ENCODE data around the gene GGT5.
"Not testable (repeated sequence)": the region's sequence is repeated elsewhere in the genome, so short reads cannot be mapped to it uniquely, and the experiment has no call there.

GGT5 gene

DNA sequence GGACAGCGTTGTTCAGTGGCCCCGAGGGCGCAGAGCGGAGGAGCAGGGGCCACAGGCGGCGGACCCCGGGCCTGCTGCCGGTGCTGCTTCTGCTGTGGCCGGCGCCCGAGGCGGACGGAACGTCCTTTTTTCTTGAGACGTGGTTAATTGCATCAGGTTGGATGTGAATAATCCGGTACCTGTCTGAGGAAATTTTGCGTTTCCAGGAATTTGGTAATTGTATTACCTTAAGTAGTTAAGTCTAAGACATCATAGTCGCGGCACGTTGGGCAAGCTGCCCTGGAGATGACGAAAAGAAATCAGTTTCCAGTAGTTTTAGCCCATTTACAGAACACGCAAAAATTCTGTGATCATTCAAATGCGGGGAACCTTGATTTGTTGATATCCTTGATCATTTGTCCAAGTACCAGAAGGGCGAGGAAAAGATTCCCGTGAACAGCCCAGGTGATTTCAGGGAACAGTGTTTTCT lies 26.5 kb upstream of the GGT5 start:
- no peak for ATAC-seq
- H3K4me1 Mint-ChIP-seq, result peaks cover 40% of the 10 kb centered on the region
- DNase-seq, result no peak

GRCh38 chr22:24270556-24271385 lies 25.9 kb upstream of the GGT5 start, which contains the start of gene SPECC1L:
Gene SPECC1L, plus strand, starts transcription at chr22:24270831. Its CDS starts 31,401 bp downstream, at chr22:24302232.
- H3K36me3 Mint-ChIP-seq (ENCODE audit: low read depth), result peaks cover 7% of the 10 kb centered on the region
- no peaks in the 10 kb centered on the region for H3K9me3 Mint-ChIP-seq
- peak; percentile 90 for ATAC-seq
- H3K4me1 Mint-ChIP-seq, result peaks cover 40% of the 10 kb centered on the region
- no peaks in the 10 kb centered on the region for H3K27me3 Mint-ChIP-seq
- H3K27ac Mint-ChIP-seq, result peak within 1 kb of the TSS; percentile 88
- H3K4me3 Mint-ChIP-seq, result peak within 1 kb of the TSS; percentile 87
- DNase-seq, result peak; percentile 94

More for the DNA sequence above, 26.5 kb upstream of the GGT5 start:
- Mint-ChIP-seq H3K9me3 (no peaks in the 10 kb centered on the region), H3K27ac (peak overlapping the region; percentile 88), H3K36me3 (ENCODE audit: low read depth) (peaks cover 7% of the 10 kb centered on the region), H3K4me3 (peak overlapping the region; percentile 87), H3K27me3 (no peaks in the 10 kb centered on the region)

DNA sequence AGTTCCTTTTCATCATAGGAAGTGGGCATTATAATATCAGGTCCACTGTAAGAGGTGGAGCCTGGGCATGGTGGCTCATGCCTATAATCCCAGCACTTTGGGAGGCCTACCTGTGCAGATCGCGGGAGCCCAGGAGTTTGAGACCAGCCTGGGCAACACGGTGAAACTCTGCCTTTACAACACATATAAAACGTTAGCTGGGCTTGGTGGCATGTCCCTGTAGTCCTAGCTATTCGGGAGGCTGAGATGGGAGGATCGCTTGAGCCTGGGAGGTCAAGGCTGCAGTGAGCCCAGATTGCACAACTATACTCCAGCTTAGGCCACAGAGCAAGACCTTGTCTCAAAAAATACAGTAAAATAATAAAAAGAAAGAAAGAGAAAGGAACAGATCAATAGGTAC lies 21.6 kb upstream of the GGT5 start:
- H3K27ac Mint-ChIP-seq; DNase-seq; H3K27me3 Mint-ChIP-seq; H3K36me3 Mint-ChIP-seq (ENCODE audit: low read depth); H3K4me3 Mint-ChIP-seq; ATAC-seq; H3K9me3 Mint-ChIP-seq: not testable (repeated sequence)
- peaks cover 13% of the 10 kb centered on the region for H3K4me1 Mint-ChIP-seq

DNA sequence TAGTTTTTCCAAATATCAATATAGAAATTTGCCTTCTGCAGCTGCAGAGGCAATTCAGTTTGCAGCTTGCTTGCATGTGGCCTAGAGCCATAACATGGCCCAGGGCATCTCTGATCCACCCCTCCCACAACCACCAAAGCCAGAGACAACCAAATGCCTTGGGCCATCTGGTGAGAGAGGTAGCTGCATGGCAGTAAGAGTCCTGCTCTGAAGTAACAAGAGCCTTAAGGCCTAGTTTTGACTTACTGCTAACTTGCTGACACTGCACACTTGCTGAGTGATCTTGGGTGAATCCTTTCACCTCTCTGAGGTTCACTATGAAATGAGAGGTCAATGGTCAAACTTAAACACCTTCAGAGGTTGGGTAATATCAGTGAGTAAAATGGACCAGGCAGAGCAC lies 20.9 kb upstream of the GGT5 start:
- H3K27ac Mint-ChIP-seq, result no peak overlapping the region
- ATAC-seq, result no peak
- H3K4me3 Mint-ChIP-seq, result no peak overlapping the region

DNA sequence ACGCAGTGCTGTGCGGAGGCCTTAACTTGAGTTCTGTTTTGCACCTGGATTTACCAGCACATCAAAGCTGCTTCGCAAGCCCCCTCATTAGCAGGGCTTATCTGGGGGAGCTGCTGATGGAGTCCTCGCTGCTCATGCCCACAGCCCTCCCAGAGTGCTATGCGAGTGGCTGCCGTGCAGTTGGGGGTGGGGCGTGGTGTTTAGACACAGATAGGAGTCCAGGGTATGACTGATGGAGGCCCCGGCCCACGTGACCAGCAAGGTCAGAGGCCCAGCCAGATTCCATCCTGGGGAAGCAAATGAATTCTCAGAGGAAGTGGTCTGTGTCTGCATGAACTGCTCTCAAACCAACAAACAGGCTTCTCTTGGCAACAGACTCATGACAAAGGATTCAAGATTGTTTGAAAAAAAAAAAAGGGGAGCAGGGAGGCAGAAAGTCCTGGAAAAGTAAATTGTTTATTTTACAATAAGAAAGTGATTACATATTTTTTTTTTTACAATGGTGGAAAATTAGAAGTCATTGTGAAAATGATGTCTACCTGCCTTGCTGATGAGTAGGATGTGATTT lies 19.5 kb upstream of the GGT5 start:
- not testable (repeated sequence) for H3K9me3 Mint-ChIP-seq, DNase-seq

More for the DNA sequence above, 20.9 kb upstream of the GGT5 start:
- DNase-seq, result no peak
- Mint-ChIP-seq H3K27me3 (no peaks in the 10 kb centered on the region), H3K9me3 (no peaks in the 10 kb centered on the region), H3K36me3 (ENCODE audit: low read depth) (no peaks in the 10 kb centered on the region), H3K4me1 (peaks cover 12% of the 10 kb centered on the region)

GRCh38 chr22:24263479-24263878 lies 18.6 kb upstream of the GGT5 start:
- not testable (repeated sequence) for H3K27me3 Mint-ChIP-seq; H3K36me3 Mint-ChIP-seq (ENCODE audit: low read depth); H3K4me3 Mint-ChIP-seq; H3K27ac Mint-ChIP-seq; DNase-seq; H3K9me3 Mint-ChIP-seq; ATAC-seq
- peaks cover 11% of the 10 kb centered on the region for H3K4me1 Mint-ChIP-seq

More for the DNA sequence above, 19.5 kb upstream of the GGT5 start:
- not testable (repeated sequence) for H3K36me3 Mint-ChIP-seq (ENCODE audit: low read depth); ATAC-seq; H3K27me3 Mint-ChIP-seq; H3K27ac Mint-ChIP-seq; H3K4me3 Mint-ChIP-seq
- peaks cover 11% of the 10 kb centered on the region for H3K4me1 Mint-ChIP-seq

- H3K27me3 Mint-ChIP-seq; H3K27ac Mint-ChIP-seq; H3K36me3 Mint-ChIP-seq (ENCODE audit: low read depth); DNase-seq; ATAC-seq; H3K4me3 Mint-ChIP-seq; H3K9me3 Mint-ChIP-seq: not testable (repeated sequence)
- peaks cover 11% of the 10 kb centered on the region for H3K4me1 Mint-ChIP-seq
Observed at GRCh38 chr22:24262185-24262749, 17.4 kb upstream of the GGT5 start.

DNA sequence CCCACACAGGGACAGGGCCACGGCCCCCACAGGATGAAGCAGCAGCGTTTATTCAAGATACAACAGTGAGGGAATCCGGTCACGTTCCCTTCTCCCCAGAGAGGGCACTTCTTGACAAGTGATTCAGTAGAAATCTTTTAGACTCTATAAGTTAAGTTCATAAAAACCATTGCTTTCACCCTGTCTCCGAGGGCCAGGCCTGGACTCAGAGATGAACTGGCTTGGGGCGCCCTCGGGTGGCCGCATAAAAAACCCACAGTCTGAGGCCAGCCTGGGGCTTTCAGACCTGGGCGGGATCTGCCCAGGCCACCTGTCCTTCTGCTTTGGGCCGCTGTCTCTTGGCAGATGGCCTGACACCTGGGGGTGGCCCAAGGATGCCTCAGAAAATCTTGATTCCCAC lies 14.6 kb upstream of the GGT5 start:
- H3K27ac Mint-ChIP-seq; H3K4me3 Mint-ChIP-seq; H3K36me3 Mint-ChIP-seq (ENCODE audit: low read depth); H3K9me3 Mint-ChIP-seq; H3K27me3 Mint-ChIP-seq; ATAC-seq; H3K4me1 Mint-ChIP-seq: not testable (repeated sequence)
- DNase-seq, result peak; percentile 68

- not testable (repeated sequence) for H3K4me3 Mint-ChIP-seq; H3K27me3 Mint-ChIP-seq; DNase-seq; H3K27ac Mint-ChIP-seq; H3K4me1 Mint-ChIP-seq; H3K9me3 Mint-ChIP-seq; ATAC-seq; H3K36me3 Mint-ChIP-seq (ENCODE audit: low read depth)
Observed at GRCh38 chr22:24256736-24257135, 11.9 kb upstream of the GGT5 start.

DNA sequence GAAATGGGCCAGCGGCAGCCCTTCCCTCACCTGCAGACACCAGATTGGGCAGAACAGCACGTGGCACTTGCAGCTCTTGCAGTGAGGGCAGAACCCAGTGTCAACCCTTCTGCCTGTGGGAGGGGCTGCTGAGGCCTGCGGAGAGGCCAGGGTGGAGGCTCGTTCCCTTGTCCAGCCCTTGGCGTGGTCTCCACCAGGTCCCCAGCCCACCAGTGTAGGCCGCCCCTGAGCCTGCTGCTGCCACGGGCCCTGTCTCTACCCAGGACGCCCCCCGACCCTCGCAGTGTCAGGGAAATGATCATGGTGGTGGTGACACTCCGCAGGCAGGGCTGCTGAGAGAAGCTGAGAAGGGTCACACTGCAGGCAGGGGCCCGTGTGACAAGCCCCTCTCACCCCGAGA lies 11.3 kb upstream of the GGT5 start:
- H3K27ac Mint-ChIP-seq; H3K36me3 Mint-ChIP-seq (ENCODE audit: low read depth); H3K4me1 Mint-ChIP-seq; H3K9me3 Mint-ChIP-seq; ATAC-seq; H3K27me3 Mint-ChIP-seq; DNase-seq; H3K4me3 Mint-ChIP-seq: not testable (repeated sequence)

GRCh38 chr22:24253126-24253525 lies 8.2 kb upstream of the GGT5 start:
- not testable (repeated sequence) for H3K27ac Mint-ChIP-seq; H3K4me3 Mint-ChIP-seq; H3K27me3 Mint-ChIP-seq; H3K4me1 Mint-ChIP-seq; H3K36me3 Mint-ChIP-seq (ENCODE audit: low read depth); H3K9me3 Mint-ChIP-seq; DNase-seq; ATAC-seq

GRCh38 chr22:24251286-24251685 lies 6.4 kb upstream of the GGT5 start:
- not testable (repeated sequence) for DNase-seq; H3K27me3 Mint-ChIP-seq; H3K4me3 Mint-ChIP-seq; H3K4me1 Mint-ChIP-seq; ATAC-seq; H3K27ac Mint-ChIP-seq; H3K9me3 Mint-ChIP-seq; H3K36me3 Mint-ChIP-seq (ENCODE audit: low read depth)

DNA sequence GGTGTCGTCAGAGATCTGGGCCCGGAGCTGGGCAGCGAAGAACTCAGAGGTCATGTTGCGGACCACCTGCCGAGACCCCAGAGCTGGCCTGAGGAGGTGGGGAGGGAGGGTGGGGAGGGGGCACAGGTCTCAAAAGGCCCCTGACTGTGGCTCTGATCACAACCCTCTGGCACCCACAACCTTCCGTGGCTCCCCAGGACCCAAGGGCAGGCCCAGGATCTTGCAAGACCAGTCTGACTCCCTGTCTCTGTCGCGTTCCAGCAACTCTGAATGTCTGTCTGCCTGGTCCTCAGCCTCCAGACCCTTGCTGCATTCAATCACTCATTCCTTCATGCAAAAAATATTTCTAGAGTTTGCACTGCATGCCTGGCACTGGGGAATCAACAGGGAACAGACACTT lies 4.5 kb upstream of the GGT5 start:
- not testable (repeated sequence) for ATAC-seq; H3K36me3 Mint-ChIP-seq (ENCODE audit: low read depth); H3K9me3 Mint-ChIP-seq; H3K4me3 Mint-ChIP-seq; DNase-seq; H3K27ac Mint-ChIP-seq; H3K27me3 Mint-ChIP-seq; H3K4me1 Mint-ChIP-seq

DNA sequence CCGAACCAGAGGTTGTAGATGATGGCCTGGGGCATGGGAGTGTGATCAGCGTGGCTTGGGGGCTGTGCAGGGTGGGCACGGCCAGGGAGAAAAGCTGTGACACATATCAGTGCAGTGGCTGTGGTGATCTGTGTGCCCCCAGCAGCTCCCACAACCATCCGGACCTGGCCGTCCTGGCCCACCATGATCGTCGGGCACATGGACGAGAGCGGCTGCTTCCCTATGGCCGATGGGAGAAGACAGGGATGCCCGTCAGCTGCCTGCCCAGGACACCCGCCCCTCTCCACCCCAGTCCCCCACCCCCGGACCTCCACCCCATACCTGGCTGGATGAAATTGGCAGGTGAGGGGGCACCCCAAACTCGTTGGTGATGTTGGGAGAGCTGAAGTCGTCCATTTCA lies 3.7 kb upstream of the GGT5 start:
- H3K4me3 Mint-ChIP-seq; H3K4me1 Mint-ChIP-seq; H3K27ac Mint-ChIP-seq; H3K9me3 Mint-ChIP-seq; DNase-seq; ATAC-seq; H3K27me3 Mint-ChIP-seq; H3K36me3 Mint-ChIP-seq (ENCODE audit: low read depth): not testable (repeated sequence)
